ENCODE measurements around the gene HOMER3. TPM values are rescaled to one million over a fixed set of nuclear protein-coding genes. Genes with fewer than 3 reads are reported as not detected.

HOMER3 gene
- total RNA-seq, 4 donors from 2014 or later: 10.7 to 29.5 (median 18.6) TPM

- Histone ChIP-seq H3K4me3 (no peak overlapping the region), H3K27ac (no peak overlapping the region), H3K36me3 (peaks cover 35 to 87% (median 38%) of the 10 kb centered on the region in 3 donors), H3K9me3 (no peaks in the 10 kb centered on the region), H3K4me1 (peaks cover 0 to 12% (median 0%) of the 10 kb centered on the region in 3 donors), H3K27me3 (no peaks in the 10 kb centered on the region)
- DNase-seq: no peak
- TF ChIP-seq CTCF (IDR thresholded peaks at IDR 0.05) (no peak), POLR2A (IDR thresholded peaks at IDR 0.05) (no peak)
- 77 to 100% methylated on average over 1 to 8 of the region's 26 CpGs for WGBS, 2 donors
- intact Hi-C loops (cut with DNase I): no loop called here
Observed at GRCh38 chr19:18928018-18928805, 12.8 kb downstream of the HOMER3 start.

GRCh38 chr19:18924684-18925213, 16.3 kb downstream of the HOMER3 start:
- 97% methylated on average over 4 to 6 of the region's 15 CpGs for WGBS, 2 donors
- no peak for DNase-seq
- no peaks in the 10 kb centered on the region for H3K27me3 ChIP-seq
- H3K9me3 ChIP-seq: no peaks in the 10 kb centered on the region
- intact Hi-C loops (cut with DNase I): no loop called here
- H3K4me1 ChIP-seq: peaks cover 10 to 15% (median 11%) of the 10 kb centered on the region in 3 donors
- H3K4me3 ChIP-seq: no peak overlapping the region
- H3K27ac ChIP-seq: no peak overlapping the region
- peaks cover 46 to 91% (median 50%) of the 10 kb centered on the region in 3 donors for H3K36me3 ChIP-seq
- TF ChIP-seq CTCF (IDR thresholded peaks at IDR 0.05): no peak
- no peak for TF ChIP-seq POLR2A (IDR thresholded peaks at IDR 0.05)

- WGBS, 2 donors: 70 to 90% methylated on average over 2 to 6 of the region's 29 CpGs
- intact Hi-C loops (cut with DNase I): no loop called here
Observed at GRCh38 chr19:18922228-18922985, 18.6 kb downstream of the HOMER3 start.

GRCh38 chr19:18921593-18921992, 19.4 kb downstream of the HOMER3 start:
- no peaks in the 10 kb centered on the region for H3K9me3 ChIP-seq
- no peaks in the 10 kb centered on the region for H3K27me3 ChIP-seq
- peaks cover 15 to 37% (median 25%) of the 10 kb centered on the region in 3 donors for H3K4me1 ChIP-seq
- TF ChIP-seq CTCF (IDR thresholded peaks at IDR 0.05) (no peak), POLR2A (IDR thresholded peaks at IDR 0.05) (no peak)
- H3K4me3 ChIP-seq: no peak overlapping the region
- no peak overlapping the region for H3K27ac ChIP-seq
- DNase-seq: no peak
- 60 to 89% methylated on average over 1 to 6 of the region's 17 CpGs for WGBS, 2 donors
- intact Hi-C loops (cut with DNase I): no loop called here
- peaks cover 35 to 60% (median 37%) of the 10 kb centered on the region in 3 donors for H3K36me3 ChIP-seq

More at GRCh38 chr19:18922228-18922985, 18.6 kb downstream of the HOMER3 start:
- H3K36me3 ChIP-seq: peaks cover 35 to 67% (median 39%) of the 10 kb centered on the region in 3 donors
- H3K27me3 ChIP-seq: no peaks in the 10 kb centered on the region
- TF ChIP-seq CTCF (IDR thresholded peaks at IDR 0.05) (no peak), POLR2A (IDR thresholded peaks at IDR 0.05) (no peak)
- DNase-seq: no peak
- peaks cover 15 to 29% (median 22%) of the 10 kb centered on the region in 3 donors for H3K4me1 ChIP-seq
- H3K9me3 ChIP-seq: no peaks in the 10 kb centered on the region
- no peak overlapping the region for H3K27ac ChIP-seq
- H3K4me3 ChIP-seq: no peak overlapping the region

Data from esophagus squamous epithelium (tissue), 5 donors.